Endodermal cell (in vitro differentiated cells): ENCODE data around the gene AKAP6. TPM values are rescaled to one million over a fixed set of nuclear protein-coding genes. Genes with fewer than 3 reads are reported as not detected.

Experiments used
- DNase-seq: peaks from one replicate; pipeline ENCODE4 v3.0.0-alpha.2; 2017
- H3K27ac ChIP-seq: 2 replicates; pipeline ENCODE4 v1.5.1; 2013; ENCODE audit warnings: mild to moderate bottlenecking, low read depth, low read length, moderate library complexity
- H3K27me3 ChIP-seq: 2 replicates; pipeline ENCODE4 v1.6.1; 2013; ENCODE audit warnings: mild to moderate bottlenecking, low read length, moderate library complexity; ENCODE audit not compliant: insufficient read depth, control insufficient read depth, poor library complexity, severe bottlenecking
- H3K36me3 ChIP-seq: 2 replicates; pipeline ENCODE4 v1.7.0; 2013; ENCODE audit warnings: mild to moderate bottlenecking, low read length, moderate library complexity; ENCODE audit not compliant: control insufficient read depth, insufficient read depth
- H3K4me1 ChIP-seq: one replicate; pipeline ENCODE4 v1.7.0; 2013; ENCODE audit warnings: low read length; ENCODE audit not compliant: control insufficient read depth, insufficient read depth
- H3K4me3 ChIP-seq: 2 replicates; pipeline ENCODE4 v1.5.1; 2013; ENCODE audit warnings: mild to moderate bottlenecking, low read length, moderate library complexity
- H3K9ac ChIP-seq: 2 replicates; pipeline ENCODE4 v1.6.1; 2013; ENCODE audit warnings: mild to moderate bottlenecking, low read length, moderate library complexity; ENCODE audit not compliant: poor library complexity, severe bottlenecking; ENCODE audit errors: extremely low read depth
- H3K9me3 ChIP-seq: 2 replicates; pipeline ENCODE4 v1.6.1; 2013; ENCODE audit warnings: mild to moderate bottlenecking, low read length, moderate library complexity; ENCODE audit not compliant: control insufficient read depth
- H3K27ac Mint-ChIP-seq: 2 replicates; pipeline ENCODE4 v1.8.0; 2020; ENCODE audit warnings: mixed read lengths
- H3K27me3 Mint-ChIP-seq: 2 replicates; pipeline ENCODE4 v1.8.0; 2021; ENCODE audit warnings: mild to moderate bottlenecking, mixed read lengths; ENCODE audit not compliant: insufficient read depth
- H3K36me3 Mint-ChIP-seq: 2 replicates; pipeline ENCODE4 v1.8.0; 2020; ENCODE audit warnings: low read depth, mixed read lengths
- H3K4me1 Mint-ChIP-seq: 2 replicates; pipeline ENCODE4 v1.8.0; 2020; ENCODE audit warnings: mixed read lengths
- H3K4me3 Mint-ChIP-seq: 2 replicates; pipeline ENCODE4 v1.8.0; 2020; ENCODE audit warnings: mild to moderate bottlenecking, moderate library complexity, mixed read lengths
- H3K9me3 Mint-ChIP-seq: 2 replicates; pipeline ENCODE4 v1.8.0; 2020; ENCODE audit warnings: mild to moderate bottlenecking, mixed read lengths
- WGBS, 2 experiments: methylation state at CpG; one replicate each; pipeline versions ENCODE4 v1.1.5 to v1.1.7; 2013; ENCODE audit warnings: missing lambda C conversion rate in 2 of 2, mixed read lengths in 1 of 2; ENCODE audit not compliant: insufficient coverage in 1 of 2, insufficient read length in 1 of 2; 5-methylcytosine and 5-hydroxymethylcytosine counted together
- long read RNA-seq, 4 experiments: library from polyadenylated mRNA in 2 of 4; library from RNA in 1 of 4; library from capped mRNA in 1 of 4; stranded (forward) in 3 of 4; unstranded in 1 of 4; transcript quantifications; one replicate each; pipeline ENCODE4 v2.0.0, GENCODE V29; 2020 to 2021; ENCODE audit warnings: inconsistent platforms in 1 of 4
- polyA plus RNA-seq, 2 experiments: library from polyadenylated mRNA; stranded (reverse); fragments of 50-300 nt; gene quantifications; one replicate each; pipeline ENCODE4 v1.2.3, GENCODE V29; 2013
- total RNA-seq, 2 donors: library from RNA; stranded (reverse); fragmentation: NEBNext Ultra II Directional in 1 of 2; extraction: Animal tissue kit (Norgen Biotek cat#: 25700) in 1 of 2; gene quantifications; 2 replicates in 1 of 2; 3 replicates in 1 of 2; pipeline ENCODE4 v1.2.1, GENCODE V29; 2021
- TF ChIP-seq, protein P1 (sequence below): fragments of 200-600 bp; sonication (generic); conservative IDR thresholded peaks from 2 replicates; pipeline ENCODE4 v1.5.0; 2021; ENCODE audit warnings: antibody characterized with exemption, mild to moderate bottlenecking

Gene AKAP6
- total RNA-seq: 1 to 10 TPM; 4.3 to 5.0 TPM
- 7.9 TPM for polyA plus RNA-seq (2013, experiment 1 of 2)
- polyA plus RNA-seq (2013, experiment 2 of 2): 6.8 TPM
- long read RNA-seq, experiment 1: 0 reads
- long read RNA-seq, experiment 2, partial matches to known transcripts: 1 of 5 reads
- long read RNA-seq, experiment 2, other reads (novel, unspliced or antisense): 4 of 5 reads
- long read RNA-seq, experiment 3, partial matches to known transcripts: 1 of 4 reads
- long read RNA-seq, experiment 3, other reads (novel, unspliced or antisense): 3 of 4 reads
- long read RNA-seq, experiment 4: 0 reads

GRCh38 chr14:32329146-32329545 lies at the start of gene AKAP6:
AKAP6 (plus strand) TSS chr14:32329298; CDS start chr14:32433494, 104,196 bp downstream.
- H3K4me1 ChIP-seq: no peaks in the 10 kb centered on the region
- H3K9me3 ChIP-seq: no peaks in the 10 kb centered on the region
- H3K27me3 ChIP-seq: no peaks in the 10 kb centered on the region
- Mint-ChIP-seq H3K36me3 (no peaks in the 10 kb centered on the region), H3K4me3 (no peak within 1 kb of the TSS), H3K27me3 (no peaks in the 10 kb centered on the region), H3K27ac (no peak within 1 kb of the TSS), H3K4me1 (peaks cover 4% of the 10 kb centered on the region), H3K9me3 (no peaks in the 10 kb centered on the region)
- H3K27ac ChIP-seq: peak within 1 kb of the TSS; percentile 55
- H3K4me3 ChIP-seq: no peak within 1 kb of the TSS
- H3K9ac ChIP-seq: no peak within 1 kb of the TSS
- H3K36me3 ChIP-seq: no peaks in the 10 kb centered on the region
- TF ChIP-seq, protein P1, sequence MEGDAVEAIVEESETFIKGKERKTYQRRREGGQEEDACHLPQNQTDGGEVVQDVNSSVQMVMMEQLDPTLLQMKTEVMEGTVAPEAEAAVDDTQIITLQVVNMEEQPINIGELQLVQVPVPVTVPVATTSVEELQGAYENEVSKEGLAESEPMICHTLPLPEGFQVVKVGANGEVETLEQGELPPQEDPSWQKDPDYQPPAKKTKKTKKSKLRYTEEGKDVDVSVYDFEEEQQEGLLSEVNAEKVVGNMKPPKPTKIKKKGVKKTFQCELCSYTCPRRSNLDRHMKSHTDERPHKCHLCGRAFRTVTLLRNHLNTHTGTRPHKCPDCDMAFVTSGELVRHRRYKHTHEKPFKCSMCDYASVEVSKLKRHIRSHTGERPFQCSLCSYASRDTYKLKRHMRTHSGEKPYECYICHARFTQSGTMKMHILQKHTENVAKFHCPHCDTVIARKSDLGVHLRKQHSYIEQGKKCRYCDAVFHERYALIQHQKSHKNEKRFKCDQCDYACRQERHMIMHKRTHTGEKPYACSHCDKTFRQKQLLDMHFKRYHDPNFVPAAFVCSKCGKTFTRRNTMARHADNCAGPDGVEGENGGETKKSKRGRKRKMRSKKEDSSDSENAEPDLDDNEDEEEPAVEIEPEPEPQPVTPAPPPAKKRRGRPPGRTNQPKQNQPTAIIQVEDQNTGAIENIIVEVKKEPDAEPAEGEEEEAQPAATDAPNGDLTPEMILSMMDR: no peak
- WGBS, 2 experiments: 82 to 89% methylated on average over 4 to 7 of the region's 7 CpGs
- DNase-seq: no peak

GRCh38 chr14:32286602-32287001 lies 42.5 kb upstream of the AKAP6 start:
- no peaks in the 10 kb centered on the region for H3K36me3 ChIP-seq
- no peak overlapping the region for H3K9ac ChIP-seq
- Mint-ChIP-seq H3K4me1 (peaks cover 2% of the 10 kb centered on the region), H3K4me3 (no peak overlapping the region), H3K9me3 (peaks cover 40% of the 10 kb centered on the region), H3K36me3 (peaks cover 20% of the 10 kb centered on the region), H3K27me3 (no peaks in the 10 kb centered on the region), H3K27ac (no peak overlapping the region)
- DNase-seq: no peak
- H3K4me3 ChIP-seq: no peak overlapping the region
- no peaks in the 10 kb centered on the region for H3K4me1 ChIP-seq
- no peaks in the 10 kb centered on the region for H3K27me3 ChIP-seq
- peaks cover 41% of the 10 kb centered on the region for H3K9me3 ChIP-seq
- TF ChIP-seq, protein P1: no peak
- H3K27ac ChIP-seq: no peak overlapping the region
- WGBS, 2 experiments: 82% methylated on average over 1 of the region's 1 CpG; no CpG with 5 or more reads in 1 of the 2 experiments

- H3K4me1 ChIP-seq: no peaks in the 10 kb centered on the region
- H3K27ac ChIP-seq: no peak overlapping the region
- H3K36me3 Mint-ChIP-seq: peaks cover 5% of the 10 kb centered on the region
- H3K9ac ChIP-seq: no peak overlapping the region
- no peak for DNase-seq
- TF ChIP-seq, protein P1: no peak
- no peak overlapping the region for H3K4me3 Mint-ChIP-seq
- H3K27ac Mint-ChIP-seq: no peak overlapping the region
- H3K36me3 ChIP-seq: no peaks in the 10 kb centered on the region
- H3K27me3 ChIP-seq: no peaks in the 10 kb centered on the region
- WGBS, 2 experiments: 100% methylated on average over 3 of the region's 3 CpGs; no CpG with 5 or more reads in 1 of the 2 experiments
- H3K4me1 Mint-ChIP-seq: peaks cover 3% of the 10 kb centered on the region
- no peaks in the 10 kb centered on the region for H3K27me3 Mint-ChIP-seq
- peaks cover 5% of the 10 kb centered on the region for H3K9me3 Mint-ChIP-seq
- H3K9me3 ChIP-seq: no peaks in the 10 kb centered on the region
- no peak overlapping the region for H3K4me3 ChIP-seq
Measured at GRCh38 chr14:32296366-32296765, 32.7 kb upstream of the AKAP6 start.
